KMS-11 (cell line): ENCODE measurements around the gene AMT.

ENCODE experiments used
- H2AFZ ChIP-seq: fragments of 200-600 bp; sonication (generic); 2 replicates; pipeline ENCODE4 v1.6.1; 2016; ENCODE audit warnings: antibody characterized with exemption, mixed run types, low read depth
- H3K27ac ChIP-seq: fragments of 200-600 bp; sonication (generic); 2 replicates; pipeline ENCODE4 v1.6.1; 2016; ENCODE audit warnings: mild to moderate bottlenecking, mixed run types
- H3K27me3 ChIP-seq: fragments of 200-600 bp; sonication (generic); 2 replicates; pipeline ENCODE4 v1.6.1; 2017; ENCODE audit warnings: mild to moderate bottlenecking, low read depth, mixed run types, moderate library complexity; ENCODE audit not compliant: insufficient read depth
- H3K36me3 ChIP-seq: fragments of 200-600 bp; sonication (generic); 2 replicates; pipeline ENCODE4 v1.6.1; 2017; ENCODE audit warnings: mild to moderate bottlenecking, mixed run types; ENCODE audit not compliant: insufficient read depth
- H3K4me1 ChIP-seq: fragments of 200-600 bp; sonication (generic); 2 replicates; pipeline ENCODE4 v1.6.1; 2016; ENCODE audit warnings: mild to moderate bottlenecking, low read depth, mixed run types; ENCODE audit not compliant: poor library complexity, severe bottlenecking
- H3K4me2 ChIP-seq: fragments of 200-600 bp; sonication (generic); 2 replicates; pipeline ENCODE4 v1.7.0; 2016; ENCODE audit warnings: mild to moderate bottlenecking, mixed run types
- H3K4me3 ChIP-seq: fragments of 200-600 bp; sonication (generic); IDR thresholded peaks from 2 replicates; pipeline ENCODE4 v1.6.1; 2017; ENCODE audit warnings: low read depth, low read length, mixed read lengths; ENCODE audit not compliant: insufficient read depth
- H3K79me2 ChIP-seq: fragments of 200-600 bp; sonication (generic); 2 replicates; pipeline ENCODE4 v1.6.1; 2016; ENCODE audit warnings: low read depth, mixed run types; ENCODE audit not compliant: insufficient read depth
- H3K9ac ChIP-seq: fragments of 200-600 bp; sonication (generic); 2 replicates; pipeline ENCODE4 v1.6.1; 2016; ENCODE audit warnings: mild to moderate bottlenecking, mixed run types
- H4K20me1 ChIP-seq: fragments of 200-600 bp; sonication (generic); 2 replicates; pipeline ENCODE4 v1.6.1; 2016; ENCODE audit warnings: mild to moderate bottlenecking, mixed run types; ENCODE audit not compliant: insufficient read depth
- TF ChIP-seq, protein P1 (sequence below): fragments of 200-600 bp; sonication (generic); conservative IDR thresholded peaks from 2 replicates; pipeline ENCODE4 v1.6.1; 2017; ENCODE audit warnings: low read depth, mild to moderate bottlenecking, antibody characterized with exemption, low read length, moderate library complexity, mixed read lengths

AMT gene

DNA sequence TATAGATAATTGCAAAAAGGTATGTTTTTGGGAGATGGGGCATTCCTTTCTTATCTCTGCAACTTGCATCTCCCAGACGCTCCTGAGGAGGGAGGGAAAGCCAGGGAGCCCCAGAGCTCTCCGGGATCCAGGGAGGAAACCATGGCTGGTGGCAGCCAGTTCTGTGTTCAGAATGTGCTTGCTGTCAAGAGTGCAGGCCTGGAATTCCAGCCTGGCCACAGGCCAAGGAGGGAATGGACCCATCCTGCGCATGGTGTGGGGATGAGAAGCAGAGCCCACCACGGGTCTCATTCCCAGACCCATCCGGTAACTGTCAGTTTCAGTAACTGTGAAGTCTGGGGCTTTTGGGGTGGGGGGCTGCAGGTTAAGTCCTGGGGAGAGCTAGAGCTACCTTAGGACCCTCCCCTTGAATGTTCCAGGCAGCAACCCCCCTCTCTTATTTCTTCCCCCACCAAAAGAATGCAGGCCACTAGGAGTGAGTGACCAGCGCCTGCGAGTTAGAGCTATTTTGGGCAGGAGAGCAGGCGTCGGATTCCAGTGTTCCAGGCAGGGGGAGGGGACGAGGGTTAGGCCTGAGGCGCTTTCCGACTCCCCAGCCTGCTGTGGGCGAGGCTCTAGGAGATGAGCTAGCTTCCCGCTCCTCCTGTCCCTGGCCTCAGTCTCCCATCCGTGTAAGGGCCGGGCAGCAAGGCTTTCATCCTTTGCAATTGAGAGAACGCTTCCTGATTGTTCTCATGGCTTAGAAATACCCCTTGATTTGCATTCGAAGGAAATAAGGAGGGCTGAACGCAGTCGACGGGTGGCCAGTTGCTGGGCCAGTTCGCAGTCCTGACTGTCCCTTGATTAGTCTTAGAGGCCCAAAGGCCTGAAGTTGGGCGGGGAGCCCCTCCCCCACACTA lies 47.0 kb upstream of the AMT start:
- Histone ChIP-seq H3K27me3 (no peaks in the 10 kb centered on the region), H3K4me2 (peak overlapping the region; percentile 23), H3K79me2 (peaks cover 32% of the 10 kb centered on the region), H3K4me1 (peaks cover 19% of the 10 kb centered on the region), H3K9ac (peak overlapping the region; percentile 30; the same call in 1 of the 2 replicates), H3K36me3 (no peaks in the 10 kb centered on the region), H2AFZ (peak overlapping the region; percentile 58), H3K27ac (peak overlapping the region; percentile 46; the same call in 1 of the 2 replicates), H4K20me1 (no peaks in the 10 kb centered on the region), H3K4me3 (no peak overlapping the region)
- TF ChIP-seq, protein P1, sequence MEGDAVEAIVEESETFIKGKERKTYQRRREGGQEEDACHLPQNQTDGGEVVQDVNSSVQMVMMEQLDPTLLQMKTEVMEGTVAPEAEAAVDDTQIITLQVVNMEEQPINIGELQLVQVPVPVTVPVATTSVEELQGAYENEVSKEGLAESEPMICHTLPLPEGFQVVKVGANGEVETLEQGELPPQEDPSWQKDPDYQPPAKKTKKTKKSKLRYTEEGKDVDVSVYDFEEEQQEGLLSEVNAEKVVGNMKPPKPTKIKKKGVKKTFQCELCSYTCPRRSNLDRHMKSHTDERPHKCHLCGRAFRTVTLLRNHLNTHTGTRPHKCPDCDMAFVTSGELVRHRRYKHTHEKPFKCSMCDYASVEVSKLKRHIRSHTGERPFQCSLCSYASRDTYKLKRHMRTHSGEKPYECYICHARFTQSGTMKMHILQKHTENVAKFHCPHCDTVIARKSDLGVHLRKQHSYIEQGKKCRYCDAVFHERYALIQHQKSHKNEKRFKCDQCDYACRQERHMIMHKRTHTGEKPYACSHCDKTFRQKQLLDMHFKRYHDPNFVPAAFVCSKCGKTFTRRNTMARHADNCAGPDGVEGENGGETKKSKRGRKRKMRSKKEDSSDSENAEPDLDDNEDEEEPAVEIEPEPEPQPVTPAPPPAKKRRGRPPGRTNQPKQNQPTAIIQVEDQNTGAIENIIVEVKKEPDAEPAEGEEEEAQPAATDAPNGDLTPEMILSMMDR: no peak

DNA sequence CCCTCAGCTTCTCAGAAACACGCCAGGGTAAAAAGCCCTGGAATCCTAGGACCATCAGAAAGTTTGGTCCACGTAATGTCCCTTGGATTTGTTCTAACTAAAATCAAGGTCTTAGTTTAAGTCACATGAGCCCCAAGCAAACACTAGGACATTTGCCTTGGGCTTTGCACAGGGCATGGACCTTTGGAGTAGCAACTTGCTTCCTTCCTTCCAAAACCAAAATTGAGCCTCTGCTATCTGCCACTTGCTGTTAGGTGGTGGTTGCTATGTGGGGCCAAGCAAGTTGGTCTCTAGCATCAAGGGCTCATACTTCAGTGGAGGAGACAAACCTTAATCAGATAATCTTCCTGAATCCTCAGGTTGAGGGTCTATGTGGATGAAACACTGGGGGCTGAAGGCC lies 43.8 kb upstream of the AMT start:
- no peak overlapping the region for H3K9ac ChIP-seq
- no peak overlapping the region for H3K4me2 ChIP-seq
- H3K36me3 ChIP-seq: no peaks in the 10 kb centered on the region
- H3K4me1 ChIP-seq: peaks cover 19% of the 10 kb centered on the region
- H3K27ac ChIP-seq: no peak overlapping the region
- H3K79me2 ChIP-seq: peaks cover 2% of the 10 kb centered on the region; the same call in 1 of the 2 replicates
- no peak overlapping the region for H2AFZ ChIP-seq
- no peaks in the 10 kb centered on the region for H3K27me3 ChIP-seq
- H4K20me1 ChIP-seq: no peaks in the 10 kb centered on the region
- no peak overlapping the region for H3K4me3 ChIP-seq
- TF ChIP-seq, protein P1: no peak

DNA sequence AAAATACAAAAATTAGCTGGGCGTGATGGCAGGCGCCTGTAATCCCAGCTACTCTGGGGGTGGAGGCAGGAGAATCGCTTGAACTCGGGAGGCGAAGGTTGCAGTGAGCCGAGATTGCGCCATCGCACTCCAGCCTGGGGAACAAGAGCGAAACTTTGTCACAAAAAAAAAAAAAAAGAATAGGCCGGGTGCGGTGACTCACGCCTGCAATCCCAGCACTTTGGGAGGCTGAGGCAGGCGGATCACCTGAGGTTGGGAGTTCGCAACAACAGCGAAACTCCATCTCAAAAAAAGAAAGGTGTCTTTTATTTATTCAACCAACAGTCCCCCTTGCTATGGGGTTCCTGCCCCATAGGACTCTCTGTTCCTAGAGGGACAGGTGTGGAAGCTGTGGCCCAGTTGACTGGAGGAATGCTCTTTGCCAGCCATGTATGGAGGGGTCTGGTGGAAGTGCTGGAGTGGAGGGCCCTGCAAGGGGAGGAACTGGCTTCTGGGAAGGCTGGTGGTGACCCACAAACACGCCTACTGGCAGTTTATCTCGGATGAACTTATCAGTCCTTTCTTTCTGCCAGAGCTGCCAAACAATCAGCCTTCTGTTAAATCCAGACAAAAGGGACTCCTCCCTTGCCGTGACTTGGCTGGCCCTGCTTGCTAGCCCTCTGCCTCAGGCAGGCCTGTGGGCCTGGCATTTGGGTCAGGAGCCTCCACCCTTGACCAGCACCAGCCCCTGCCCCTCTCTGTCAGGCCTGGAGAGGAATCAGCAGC lies 43.2 kb upstream of the AMT start:
- Histone ChIP-seq H3K27me3 (no peaks in the 10 kb centered on the region), H2AFZ (no peak overlapping the region), H3K4me3 (no peak overlapping the region), H3K36me3 (no peaks in the 10 kb centered on the region), H3K4me2 (no peak overlapping the region), H3K9ac (no peak overlapping the region), H3K4me1 (peaks cover 17% of the 10 kb centered on the region), H3K27ac (no peak overlapping the region), H4K20me1 (no peaks in the 10 kb centered on the region), H3K79me2 (no peaks in the 10 kb centered on the region)
- TF ChIP-seq, protein P1: no peak

DNA sequence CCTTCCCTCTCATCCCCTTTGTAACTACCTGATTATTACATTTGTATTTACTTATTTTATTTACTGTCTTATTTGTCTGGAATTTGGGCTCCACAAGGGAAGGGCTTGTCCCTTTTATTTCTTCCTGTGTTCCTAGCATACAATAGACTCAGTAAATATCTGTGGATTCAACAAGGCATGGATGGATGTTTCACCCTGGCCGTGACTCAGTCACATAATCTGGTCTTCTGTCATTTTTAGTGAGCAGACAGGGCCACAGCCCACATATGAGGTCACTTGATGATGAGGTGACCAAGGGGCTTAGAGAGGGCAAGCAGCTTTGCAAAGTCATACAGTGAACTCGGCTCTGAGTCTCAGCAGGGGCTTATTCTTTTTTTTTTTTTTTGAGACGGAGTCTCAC lies 39.9 kb upstream of the AMT start:
- H3K4me2 ChIP-seq: no peak overlapping the region
- no peaks in the 10 kb centered on the region for H3K79me2 ChIP-seq
- H2AFZ ChIP-seq: no peak overlapping the region
- no peaks in the 10 kb centered on the region for H3K36me3 ChIP-seq
- no peaks in the 10 kb centered on the region for H3K27me3 ChIP-seq
- H3K4me1 ChIP-seq: peaks cover 12% of the 10 kb centered on the region
- no peaks in the 10 kb centered on the region for H4K20me1 ChIP-seq
- TF ChIP-seq, protein P1: no peak
- no peak overlapping the region for H3K9ac ChIP-seq
- no peak overlapping the region for H3K27ac ChIP-seq
- H3K4me3 ChIP-seq: no peak overlapping the region
